ENCODE data around the gene RASSF9.

RASSF9 gene

DNA sequence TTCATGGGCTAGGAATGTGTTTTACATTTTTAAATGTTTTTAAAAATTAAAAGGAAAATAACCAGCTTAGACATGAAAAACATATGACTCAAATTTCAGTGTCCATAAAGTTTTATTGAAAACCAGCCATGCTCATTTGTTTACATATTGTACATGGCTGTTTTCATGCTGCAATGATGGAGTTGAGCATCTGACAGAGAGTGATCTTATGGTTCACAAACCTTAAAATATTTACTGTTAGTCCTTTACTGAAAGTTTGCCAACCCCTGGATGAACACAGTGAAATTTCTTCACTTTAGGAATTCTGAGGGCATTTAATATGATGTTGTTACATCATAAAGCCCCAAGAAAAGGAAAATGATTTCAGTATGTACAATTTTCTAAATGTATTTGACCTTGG, 16.1 kb downstream of the RASSF9 start:
- no peak for DNase-seq

DNA sequence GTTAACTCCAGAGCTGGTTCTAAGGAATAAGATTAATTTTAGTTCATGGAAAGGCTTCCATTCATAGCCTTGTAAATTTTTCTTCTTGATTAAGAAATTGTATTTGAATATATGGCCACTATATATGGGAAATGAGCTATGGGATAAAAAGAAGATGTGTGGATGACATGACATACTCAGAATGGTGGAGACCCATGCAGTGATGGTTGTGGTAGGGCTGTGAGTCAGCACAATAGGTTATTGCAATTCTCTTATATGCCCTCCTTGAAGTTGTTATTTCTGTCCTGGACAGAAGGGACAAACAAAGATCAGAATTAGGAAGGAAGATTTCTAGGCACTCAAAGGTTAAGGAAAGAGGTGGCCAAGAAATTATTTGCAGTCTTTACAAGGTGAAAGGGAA, 21.5 kb downstream of the RASSF9 start:
- no peak for DNase-seq

DNA sequence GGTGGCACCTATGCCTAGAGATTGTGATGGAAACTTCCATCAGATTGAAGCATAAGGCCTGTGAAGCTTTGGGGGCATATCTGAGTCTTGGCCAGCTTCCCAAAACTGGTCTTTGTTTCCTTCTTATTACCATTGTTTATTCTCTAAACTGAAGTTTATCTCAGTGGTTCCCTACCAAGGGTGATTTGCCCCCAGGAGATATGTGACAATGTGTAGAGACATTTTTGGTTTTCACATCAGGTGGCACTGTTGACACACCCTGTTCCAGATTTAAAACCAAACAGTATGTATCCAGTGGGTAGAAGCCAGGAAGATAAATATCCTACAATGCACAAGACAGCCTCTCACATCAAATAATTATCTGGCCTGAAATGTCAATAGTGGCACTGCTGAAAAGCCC, 22.1 kb downstream of the RASSF9 start:
- no peak for DNase-seq

DNA sequence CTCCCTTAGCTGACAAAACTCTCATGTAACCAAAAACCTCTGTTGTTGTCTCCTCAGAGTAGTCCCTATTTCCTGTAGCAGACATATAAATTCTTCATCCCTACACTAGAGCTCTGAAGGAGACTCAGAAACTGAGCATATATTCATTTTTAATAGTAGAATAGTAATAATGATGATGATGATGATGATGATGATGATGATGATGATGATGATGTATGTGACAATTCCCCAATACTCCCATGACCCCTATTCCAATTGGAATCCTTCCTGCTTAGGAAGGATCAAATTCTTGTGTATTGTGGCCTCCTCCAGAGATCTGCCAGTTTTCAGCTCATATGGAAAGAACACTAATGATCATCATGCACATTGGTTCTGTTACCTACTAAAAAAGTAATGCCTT, 26.7 kb downstream of the RASSF9 start:
- no peak for DNase-seq

DNA sequence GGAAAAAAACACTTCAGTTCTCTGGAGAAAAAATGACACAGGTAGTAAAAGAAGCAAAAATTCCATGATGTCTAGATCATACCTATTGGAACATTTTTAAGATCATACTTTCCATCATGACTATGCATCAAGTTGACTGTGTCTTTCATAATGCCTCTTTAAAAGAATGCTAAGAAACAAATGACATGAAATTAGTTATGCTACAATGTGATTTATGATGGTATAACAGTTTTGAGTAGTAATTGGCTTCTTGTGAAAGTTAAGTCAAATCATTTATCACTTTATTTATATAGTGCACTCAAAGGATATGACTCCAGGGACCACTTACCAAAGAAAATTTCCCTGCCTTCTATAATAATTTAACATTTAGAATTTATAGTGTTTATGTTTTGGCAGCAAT, 28.5 kb downstream of the RASSF9 start:
- DNase-seq = no peak

DNA sequence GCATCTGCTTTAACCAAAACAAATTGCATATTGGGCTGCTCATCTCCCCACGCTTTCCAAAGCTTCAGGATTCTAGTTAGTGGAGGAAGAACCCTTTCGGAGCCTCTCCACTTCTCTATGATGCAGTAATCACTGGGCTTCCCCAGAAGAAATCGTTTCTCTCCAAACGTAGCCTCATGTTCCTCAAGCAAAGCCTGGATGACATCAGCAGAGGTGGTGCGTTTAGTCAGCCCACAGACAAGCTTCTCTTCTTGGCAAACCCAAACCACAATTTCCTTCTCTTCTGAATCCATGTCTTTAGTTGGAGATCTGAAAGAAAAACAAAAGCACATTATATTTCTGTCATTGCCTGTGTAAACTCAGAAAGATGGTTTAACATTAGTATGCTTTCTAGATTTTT, 30.6 kb downstream of the RASSF9 start:
- DNase-seq = no peak

DNA sequence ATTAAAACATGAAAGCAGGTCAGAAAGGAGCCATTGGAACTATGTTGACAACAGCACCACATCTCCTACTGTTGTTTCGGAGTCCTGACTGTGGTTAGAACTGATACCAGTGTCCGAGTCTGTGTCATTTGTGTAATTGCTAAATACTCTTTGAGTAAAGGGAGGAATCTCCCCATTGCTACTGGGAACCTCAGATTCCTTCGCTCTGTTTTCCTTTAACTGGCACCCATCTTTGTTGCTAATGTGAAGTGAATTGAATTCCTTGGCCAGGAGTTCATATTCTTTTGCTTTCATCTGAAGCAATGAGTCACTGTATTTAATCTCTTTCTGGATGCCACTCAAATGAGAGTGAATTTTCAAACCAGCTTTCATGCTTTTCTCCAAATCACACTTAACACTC, 31.5 kb downstream of the RASSF9 start:
- no peak for DNase-seq

DNA sequence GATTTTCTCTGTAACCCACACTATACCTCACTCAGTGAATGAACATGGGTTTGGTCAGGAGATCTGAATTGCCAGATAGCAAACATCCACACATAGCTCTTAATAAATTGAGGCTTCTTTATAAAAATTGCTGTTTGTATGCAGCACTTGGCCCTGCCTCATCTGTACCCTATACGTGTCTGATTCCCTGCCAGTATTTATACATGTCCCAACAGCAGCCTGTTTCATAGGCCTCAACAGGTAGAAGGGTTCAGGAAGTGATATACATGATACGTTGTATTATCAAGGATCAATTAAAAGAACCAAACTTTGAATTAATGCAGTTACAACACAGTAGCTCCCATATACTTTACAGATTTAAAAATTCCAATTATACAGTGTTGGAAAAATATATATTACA, 32.3 kb downstream of the RASSF9 start:
- DNase-seq = no peak

DNA sequence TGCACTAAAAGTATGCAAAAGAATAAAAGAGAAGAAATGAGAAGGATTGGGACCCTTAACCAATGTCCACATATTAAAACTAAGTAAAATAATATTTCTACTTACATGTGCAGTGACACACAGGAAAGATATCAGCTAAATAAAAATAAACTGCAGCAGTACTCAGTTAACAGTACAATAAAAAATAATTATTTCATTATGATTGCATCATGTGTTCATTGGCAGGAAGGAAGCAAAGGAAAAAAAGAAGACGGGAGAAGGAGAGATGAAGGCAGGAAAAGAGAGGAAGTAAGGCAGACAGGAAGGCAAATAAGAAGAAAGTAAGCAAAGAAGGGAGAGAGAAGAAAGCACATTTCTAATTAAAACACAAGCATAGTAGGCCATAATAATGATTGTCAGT, 33.0 kb downstream of the RASSF9 start:
- no peak for DNase-seq

DNA sequence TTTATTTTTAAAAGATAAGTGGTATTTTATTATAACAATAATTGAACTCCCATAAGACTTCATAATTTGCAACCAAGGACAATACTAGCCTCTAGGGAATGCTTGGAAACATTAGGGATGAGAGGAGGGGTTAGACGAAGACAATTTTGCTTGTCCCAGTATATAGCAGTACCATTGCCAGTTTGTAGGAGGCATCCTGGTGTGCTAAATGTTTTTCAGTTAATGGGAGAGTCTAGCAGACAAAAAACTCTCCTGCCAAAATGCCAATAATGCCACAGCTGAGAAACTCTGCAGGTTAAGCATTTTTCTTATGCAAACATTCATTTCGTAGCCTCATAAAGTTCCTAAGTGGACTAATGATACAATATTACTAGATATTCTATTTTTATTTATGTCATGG, 38.1 kb downstream of the RASSF9 start:
- no peak for DNase-seq

DNA sequence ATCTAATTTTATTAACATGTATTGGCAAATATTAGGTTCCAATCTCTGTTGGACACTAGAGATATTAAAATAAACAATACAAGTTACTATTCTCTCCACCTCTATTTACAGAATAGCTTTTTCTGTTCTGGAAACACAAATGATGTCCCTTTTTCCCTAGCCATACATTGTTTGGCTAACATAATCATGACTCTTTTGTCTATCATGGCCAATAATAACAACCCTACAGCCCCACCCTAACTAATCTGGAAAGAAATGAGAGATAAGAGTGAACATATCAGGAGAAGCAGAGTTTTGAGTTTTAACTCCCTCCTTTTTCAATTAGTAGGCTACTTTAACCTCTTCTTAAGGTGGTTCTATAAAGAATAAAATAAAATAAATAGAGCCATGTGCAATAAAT, 40.2 kb downstream of the RASSF9 start:
- DNase-seq = no peak

DNA sequence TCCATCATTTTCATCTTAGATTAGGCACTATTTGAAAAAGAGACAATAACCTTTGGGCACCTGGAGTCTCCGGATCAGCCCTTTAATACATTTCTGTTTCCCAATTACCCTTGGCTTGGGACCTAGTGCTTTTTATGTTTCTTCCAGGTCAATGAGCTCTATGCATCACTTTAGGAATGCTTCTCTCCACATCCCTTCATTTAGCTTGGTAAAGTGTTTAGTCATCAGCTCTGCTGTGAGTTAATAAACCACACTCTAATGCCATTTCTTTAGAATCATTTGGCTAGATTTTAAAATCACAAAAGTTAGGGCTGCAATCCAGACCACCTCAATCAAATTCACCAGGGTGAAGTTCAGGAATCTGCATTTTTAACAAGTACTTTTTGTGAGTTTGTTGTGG, 41.7 kb downstream of the RASSF9 start:
- DNase-seq = no peak

DNA sequence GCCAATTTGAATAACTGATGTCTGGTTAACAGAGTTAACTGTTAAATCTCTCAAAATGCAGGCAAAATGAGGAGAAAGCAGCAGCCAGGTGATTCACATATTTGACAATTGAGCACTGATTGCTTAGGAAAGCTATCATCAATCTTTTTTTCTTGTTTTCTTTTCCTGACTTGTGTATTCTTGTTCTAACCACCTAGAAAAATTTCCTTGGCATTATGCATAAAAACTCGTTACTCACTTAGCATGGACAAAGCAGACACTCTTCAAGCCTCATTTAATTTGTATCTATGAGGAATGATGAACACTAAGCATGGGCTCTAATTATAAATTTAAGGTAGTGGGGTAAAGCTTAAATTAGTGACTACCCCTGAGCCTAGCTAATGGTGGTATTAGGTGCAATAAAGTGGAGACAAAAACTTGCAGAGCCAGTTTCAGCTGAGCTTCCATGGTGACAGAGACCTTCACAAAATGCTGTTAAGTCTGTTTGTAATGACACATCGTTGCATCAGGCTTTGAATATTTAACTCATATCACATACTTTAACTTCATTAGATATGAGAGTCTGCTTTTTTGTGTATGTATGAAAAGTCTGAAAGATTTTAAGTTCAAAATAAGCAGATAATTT, 52.0 kb downstream of the RASSF9 start:
- no peak for DNase-seq

DNA sequence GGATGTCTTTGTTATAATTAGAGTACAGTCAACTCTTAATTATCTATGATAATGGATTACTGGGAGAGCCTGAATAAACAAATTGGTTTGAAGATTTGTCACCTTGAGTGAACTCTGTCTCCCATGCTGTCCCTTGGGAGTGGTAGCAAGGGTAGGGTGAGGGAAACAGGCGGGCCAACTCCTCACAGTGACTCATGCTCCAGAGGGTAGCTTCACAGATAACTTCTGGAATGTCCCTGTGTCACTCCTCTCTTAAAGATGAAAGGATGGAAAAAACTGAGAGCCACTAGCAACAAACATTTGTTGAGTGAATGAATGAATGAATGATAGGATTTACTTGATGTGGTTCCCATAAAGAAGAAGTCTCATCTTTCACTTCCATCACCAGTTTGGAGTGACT, 53.5 kb downstream of the RASSF9 start:
- no peak for DNase-seq

DNA sequence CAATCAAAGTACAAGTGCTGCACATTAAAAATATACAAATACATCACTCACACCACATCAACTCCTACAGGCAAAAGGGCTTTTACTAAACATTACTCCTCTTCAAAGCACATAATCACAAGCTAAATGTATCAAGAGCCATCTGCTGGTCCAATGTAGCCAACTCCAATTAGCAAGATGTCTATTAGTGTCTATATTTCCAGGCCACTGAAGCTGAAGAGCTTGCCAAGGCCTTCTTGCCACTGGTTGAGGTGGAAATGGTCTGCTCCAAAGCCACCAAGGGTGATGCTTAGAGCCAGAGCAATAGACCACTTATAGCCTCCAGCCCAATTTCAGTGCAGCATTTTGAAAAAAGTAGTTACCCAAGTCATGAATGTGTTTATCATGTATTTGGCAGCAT, 54.4 kb downstream of the RASSF9 start:
- no peak for DNase-seq

DNA sequence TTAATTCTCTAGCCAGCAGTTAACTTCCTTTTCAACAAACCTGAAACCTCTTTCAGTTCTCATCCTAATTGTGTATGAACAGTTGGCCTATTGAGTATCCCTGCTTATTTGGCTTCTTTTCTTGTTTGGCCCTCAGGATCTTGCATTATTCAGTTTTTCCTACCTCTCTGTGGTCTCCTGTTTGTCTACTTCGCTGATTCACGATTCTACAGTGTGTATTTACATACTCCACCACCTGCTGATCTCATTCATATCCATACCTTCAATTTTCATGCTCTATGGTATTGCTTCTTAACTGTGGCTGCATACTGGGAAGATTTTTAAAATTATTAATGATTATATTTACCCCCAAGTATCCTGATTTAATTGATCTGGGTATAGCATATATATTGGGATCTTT, 56.4 kb downstream of the RASSF9 start:
- DNase-seq = no peak

DNA sequence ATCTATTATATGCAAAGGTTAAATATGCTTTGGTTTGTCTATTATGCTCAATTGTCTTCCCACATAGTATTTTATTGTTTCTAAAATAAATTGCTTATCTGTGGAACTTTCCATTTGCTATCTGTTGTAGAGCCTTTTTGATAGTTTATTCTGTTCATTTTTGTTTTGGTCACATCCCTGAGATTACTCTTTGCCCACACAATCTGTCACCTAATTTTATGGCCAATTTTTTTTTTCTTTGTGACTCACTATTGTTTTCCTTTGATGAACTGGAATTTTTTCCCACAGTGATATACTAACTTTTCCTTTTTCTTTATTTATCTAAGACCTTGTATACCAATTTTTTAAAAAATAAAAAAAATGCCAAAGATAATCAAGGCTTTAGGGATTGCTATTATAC, 61.1 kb downstream of the RASSF9 start:
- DNase-seq = no peak

DNA sequence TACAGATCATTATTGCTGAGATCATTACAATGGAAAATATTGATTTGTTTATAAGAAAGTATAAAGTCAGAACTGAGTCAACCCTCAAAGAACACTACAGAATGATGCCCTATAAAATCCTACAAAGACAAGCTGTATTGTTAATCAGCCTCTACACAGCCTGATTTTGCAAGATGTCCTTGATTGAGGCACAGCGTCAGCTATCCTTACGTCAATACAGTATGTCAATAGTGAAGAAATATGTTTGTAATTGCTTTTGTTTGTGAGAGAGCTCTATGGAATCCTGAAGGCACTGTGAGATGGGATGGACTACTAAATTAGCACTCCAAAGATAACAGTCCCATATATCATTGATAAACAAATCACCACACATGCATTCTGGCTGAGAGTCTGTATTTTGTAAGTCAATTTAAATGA, 70.7 kb downstream of the RASSF9 start:
- no peak for DNase-seq

DNA sequence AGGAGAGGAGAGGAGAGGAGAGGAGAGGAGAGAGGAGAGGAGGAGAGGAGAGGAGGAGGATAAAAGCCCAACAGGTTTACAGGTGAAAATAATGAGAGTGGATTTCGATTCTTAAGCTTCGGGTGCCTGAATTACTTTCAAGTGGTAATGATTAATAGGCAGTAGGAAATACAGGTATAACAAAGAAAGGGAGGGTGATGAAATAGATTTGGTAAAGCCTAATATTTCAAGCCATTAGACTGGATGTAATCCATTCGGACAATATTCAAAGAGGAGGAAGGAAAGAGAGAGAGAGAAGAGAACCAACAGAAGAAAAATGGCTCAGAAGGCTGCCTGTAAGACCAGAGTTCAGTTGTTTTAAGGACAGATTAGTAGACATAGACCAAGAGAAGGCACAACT, 76.6 kb downstream of the RASSF9 start:
- no peak for DNase-seq

DNA sequence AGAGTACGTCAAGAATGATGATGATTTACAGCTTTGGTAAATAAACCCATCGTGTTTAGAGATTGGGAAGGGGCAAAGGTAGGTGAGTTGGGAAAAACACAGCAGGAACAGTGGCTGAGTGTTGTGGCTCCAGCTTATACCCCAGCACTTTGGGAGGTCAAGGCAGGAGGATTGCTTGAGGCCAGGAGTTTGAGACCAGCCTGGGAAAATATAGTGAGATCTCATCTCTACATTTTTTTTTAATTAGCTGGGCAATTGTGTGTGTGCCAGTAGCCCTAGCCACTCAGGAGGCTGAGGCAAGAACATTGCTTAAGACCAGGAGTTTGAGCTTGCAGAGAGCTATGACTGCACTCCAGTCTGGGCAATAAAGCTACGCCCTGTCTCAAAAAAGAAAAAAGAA, 77.1 kb downstream of the RASSF9 start:
- no peak for DNase-seq

DNA sequence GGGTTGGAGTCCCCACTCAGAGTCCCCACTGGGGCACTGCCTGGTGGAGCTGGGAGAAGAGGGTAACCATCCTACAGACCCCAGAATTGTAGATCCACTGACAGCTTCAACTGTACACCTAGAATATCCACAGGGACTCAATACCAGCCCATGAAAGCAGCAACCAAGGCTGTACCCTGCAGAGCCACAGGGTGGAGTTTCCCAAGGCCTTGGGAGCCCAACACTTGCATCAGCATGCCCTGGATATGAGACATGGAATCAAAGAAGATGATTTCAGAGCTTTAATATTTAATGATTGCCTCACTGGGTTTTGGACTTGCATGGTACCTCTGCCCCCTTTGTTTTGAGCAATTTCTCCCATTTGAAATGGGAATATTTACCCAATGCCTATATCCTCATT, 80.4 kb downstream of the RASSF9 start:
- no peak for DNase-seq
